Keratinocyte (primary cell): Measurements from ENCODE around the gene NCKAP5. TPM values are rescaled to one million over a fixed set of nuclear protein-coding genes. Genes with fewer than 3 reads are reported as not detected.

Source experiments
- DNase-seq: peaks from one replicate; pipeline ENCODE4 v3.0.0-alpha.2; 2011; ENCODE audit warnings: low read depth, missing footprints, low spot score
- FAIRE-seq: peaks from 2 replicates; lab custom pipeline; 2011; peaks lifted over from hg19 to GRCh38; lab: Jason Lieb, UNC
- H2AFZ ChIP-seq: 2 replicates; pipeline ENCODE4 v1.6.0; 2012; ENCODE audit warnings: low read length, control low read depth, inconsistent platforms; ENCODE audit not compliant: control insufficient read depth
- H3K27ac ChIP-seq: 2 replicates; pipeline ENCODE4 v1.5.1; 2011; ENCODE audit warnings: low read length; ENCODE audit not compliant: control insufficient read depth, insufficient read depth
- H3K27me3 ChIP-seq: 3 replicates; pipeline ENCODE4 v1.6.0; 2011; ENCODE audit warnings: low read length; ENCODE audit not compliant: control insufficient read depth, insufficient read depth; ENCODE audit errors: extremely low read depth
- H3K36me3 ChIP-seq, 2 experiments: 2 replicates in 1 of 2; 3 replicates in 1 of 2; pipeline ENCODE4 v1.5.1; 2011; ENCODE audit warnings: low read length in 2 of 2, mild to moderate bottlenecking in 1 of 2; ENCODE audit not compliant: control insufficient read depth in 2 of 2, insufficient read depth in 2 of 2; ENCODE audit errors: extremely low read depth in 1 of 2
- H3K4me1 ChIP-seq: 3 replicates; pipeline ENCODE4 v1.5.1; 2011; ENCODE audit warnings: low read length; ENCODE audit not compliant: control insufficient read depth, insufficient read depth; ENCODE audit errors: extremely low read depth
- H3K4me2 ChIP-seq: 3 replicates; pipeline ENCODE4 v1.6.0; 2011; ENCODE audit warnings: low read depth, low read length; ENCODE audit not compliant: control insufficient read depth, insufficient read depth; ENCODE audit errors: extremely low read depth
- H3K4me3 ChIP-seq, 3 experiments: fragments of 200-600 bp in 1 of 3; sonication (generic) in 1 of 3; 2 replicates in 2 of 3; 3 replicates in 1 of 3; pipeline ENCODE4 v1.5.1; 2011 to 2016; ENCODE audit warnings: low read length in 3 of 3, mild to moderate bottlenecking in 3 of 3, control low read depth in 2 of 3, inconsistent platforms in 1 of 3, low read depth in 1 of 3, mixed read lengths in 1 of 3, mixed run types in 1 of 3, moderate library complexity in 1 of 3; ENCODE audit not compliant: control insufficient read depth in 2 of 3, insufficient read depth in 2 of 3; ENCODE audit errors: extremely low read depth in 1 of 3
- H3K79me2 ChIP-seq: 2 replicates; pipeline ENCODE4 v1.6.0; 2012; ENCODE audit warnings: low read length; ENCODE audit not compliant: control insufficient read depth, insufficient read depth
- H3K9ac ChIP-seq: 3 replicates; pipeline ENCODE4 v1.6.0; 2011; ENCODE audit warnings: low read length; ENCODE audit not compliant: control insufficient read depth, insufficient read depth; ENCODE audit errors: extremely low read depth
- H3K9me1 ChIP-seq: 3 replicates; pipeline ENCODE4 v1.6.0; 2011; ENCODE audit warnings: low read length; ENCODE audit not compliant: control insufficient read depth, insufficient read depth; ENCODE audit errors: extremely low read depth
- H3K9me3 ChIP-seq: 2 replicates; pipeline ENCODE4 v1.5.1; 2012; ENCODE audit warnings: low read depth, low read length; ENCODE audit not compliant: control insufficient read depth
- H4K20me1 ChIP-seq: 3 replicates; pipeline ENCODE4 v1.6.0; 2011; ENCODE audit warnings: low read length; ENCODE audit not compliant: control insufficient read depth, insufficient read depth; ENCODE audit errors: extremely low read depth
- CTCF ChIP-seq, 3 experiments: IDR thresholded peaks in 1 of 3; conservative IDR thresholded peaks in 1 of 3; optimal IDR thresholded peaks in 1 of 3; 2 replicates in 2 of 3; 3 replicates in 1 of 3; pipeline versions ENCODE3 to v1.5.1; 2011; ENCODE audit warnings: low read length in 3 of 3, mild to moderate bottlenecking in 3 of 3, moderate library complexity in 2 of 3, control low read depth in 1 of 3, inconsistent platforms in 1 of 3; ENCODE audit not compliant: insufficient read depth in 2 of 3; ENCODE audit errors: extremely low read depth in 1 of 3
- EZH2 ChIP-seq: IDR thresholded peaks from one replicate; pipeline ENCODE4 v1.6.1; 2012; ENCODE audit warnings: inconsistent platforms, mild to moderate bottlenecking, low read length, moderate library complexity
- dilution Hi-C: fragments of 300-500 bp; cut with MboI; formaldehyde crosslinking; loops from one replicate; pipeline ENCODE4 v1.7.0; 2020; ENCODE audit warnings: low sequenced_read_pairs; ENCODE audit not compliant: extremely low pct_ligation_motif_present
- polyA plus RNA-seq, 5 experiments: library from polyadenylated mRNA; depleted of rRNA in 3 of 5; stranded (reverse) in 3 of 5; stranded (forward) in 1 of 5; unstranded in 1 of 5; fragments of >200 nt; gene quantifications; 1 replicate in 1 of 5; 2 replicates in 3 of 5; 3 replicates in 1 of 5; pipeline versions ENCODE4 v1.2.1 to v1.2.3, GENCODE V29; 2011 to 2012; ENCODE audit warnings: missing spikeins in 2 of 5, low read depth in 1 of 5, low replicate concordance in 1 of 5

NCKAP5 gene
- polyA plus RNA-seq, 1 donor (not counting 4 experiments of a cell fraction or from before 2014, with no cell fraction given): 3.6 TPM

GRCh38 chr2:132963161-132963560, 605.1 kb downstream of the NCKAP5 start:
- no peak for TF ChIP-seq CTCF (optimal IDR thresholded peaks at IDR 0.05 in 1 of 3, IDR thresholded peaks at IDR 0.05 in 1 of 3, conservative IDR thresholded peaks at IDR 0.05 in 1 of 3; ENCODE audit: extremely low read depth in 1 of 3, insufficient read depth in 2 of 3, low read length in 3 of 3)
- TF ChIP-seq EZH2: no peak
- Histone ChIP-seq H3K4me2 (no peak overlapping the region), H2AFZ (no peak overlapping the region), H3K4me3 (no peak overlapping the region), H4K20me1 (no peaks in the 10 kb centered on the region), H3K9me1 (no peaks in the 10 kb centered on the region), H3K27ac (no peak overlapping the region), H3K79me2 (no peaks in the 10 kb centered on the region), H3K9ac (no peak overlapping the region), H3K9me3 (no peaks in the 10 kb centered on the region), H3K27me3 (no peaks in the 10 kb centered on the region), H3K36me3 (no peaks in the 10 kb centered on the region), H3K4me1 (no peaks in the 10 kb centered on the region)
- dilution Hi-C loops: no loop called here
- FAIRE-seq (no peak), DNase-seq (no peak)

GRCh38 chr2:132958887-132959286, 609.4 kb downstream of the NCKAP5 start:
- H3K27me3 ChIP-seq: no peaks in the 10 kb centered on the region
- H2AFZ ChIP-seq: no peak overlapping the region
- H4K20me1 ChIP-seq: no peaks in the 10 kb centered on the region
- dilution Hi-C loops: no loop called here
- TF ChIP-seq CTCF (optimal IDR thresholded peaks at IDR 0.05 in 1 of 3, IDR thresholded peaks at IDR 0.05 in 1 of 3, conservative IDR thresholded peaks at IDR 0.05 in 1 of 3; ENCODE audit: extremely low read depth in 1 of 3, insufficient read depth in 2 of 3, low read length in 3 of 3) (no peak), EZH2 (no peak)
- FAIRE-seq: no peak
- H3K4me3 ChIP-seq: no peak overlapping the region
- H3K27ac ChIP-seq: no peak overlapping the region
- no peaks in the 10 kb centered on the region for H3K36me3 ChIP-seq
- H3K4me2 ChIP-seq: no peak overlapping the region
- no peak for DNase-seq
- H3K9me3 ChIP-seq: no peaks in the 10 kb centered on the region
- H3K79me2 ChIP-seq: no peaks in the 10 kb centered on the region
- no peaks in the 10 kb centered on the region for H3K9me1 ChIP-seq
- H3K9ac ChIP-seq: no peak overlapping the region
- H3K4me1 ChIP-seq: no peaks in the 10 kb centered on the region
